ENCODE data around the gene DPP6. TPM values are rescaled to one million over a fixed set of nuclear protein-coding genes. Genes with fewer than 3 reads are reported as not detected.
A peak's percentile ranks its signal among the peaks of the same experiment; 100 is the strongest.
"Not testable (repeated sequence)": the region's sequence is repeated elsewhere in the genome, so short reads cannot be mapped to it uniquely, and the experiment has no call there.

Gene DPP6
- total and polyA plus RNA-seq, 5 donors from 2014 or later = not detected

DNA sequence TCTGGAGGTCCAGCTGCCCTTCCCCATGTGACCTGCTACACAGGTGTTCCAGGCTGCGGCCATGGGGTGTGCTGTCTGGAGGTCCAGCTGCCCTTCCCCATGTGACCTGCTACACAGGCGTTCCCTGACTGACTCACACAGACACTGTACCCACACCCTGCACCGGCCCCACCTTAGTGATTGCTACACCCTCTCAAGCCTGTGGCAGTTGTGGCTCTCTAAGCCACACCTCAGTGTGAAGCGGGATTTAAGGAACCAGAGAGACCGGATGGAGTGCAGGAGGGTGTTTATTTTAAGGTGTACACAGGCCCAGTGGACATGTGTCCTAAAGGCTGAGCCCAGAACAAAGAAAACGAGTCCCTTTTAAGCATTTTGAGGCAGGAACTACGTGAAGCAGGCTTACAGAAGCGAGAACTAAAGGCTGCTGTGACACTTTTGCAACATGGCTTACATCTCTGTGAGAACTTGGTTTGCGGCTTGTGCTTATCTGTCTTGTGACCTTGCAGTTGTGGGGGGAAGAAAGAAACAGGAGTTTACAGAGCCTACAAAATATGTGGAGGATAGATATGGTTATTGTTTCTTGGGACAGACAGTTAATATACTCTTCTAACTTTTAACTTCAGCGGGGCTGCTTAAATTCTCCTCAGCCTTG lies 624.4 kb downstream of the DPP6 start:
- Mint-ChIP-seq H3K27ac (no peak overlapping the region), H3K9me3 (peaks cover 0 to 6% (median 4%) of the 10 kb centered on the region in 7 donors), H3K27me3 (no peaks in the 10 kb centered on the region), H3K4me1 (no peaks in the 10 kb centered on the region), H3K4me3 (no peak overlapping the region), H3K36me3 (no peaks in the 10 kb centered on the region)
- Histone ChIP-seq H3K27ac (ENCODE audit: insufficient read depth, low read length, poor library complexity, severe bottlenecking) (no peak overlapping the region), H3K4me3 (ENCODE audit: low read depth, low read length) (no peak overlapping the region), H3K9me3 (ENCODE audit: control insufficient read depth in 2 of 2, low read length in 2 of 2) (no peaks in the 10 kb centered on the region), H3K36me3 (ENCODE audit: control insufficient read depth, insufficient read depth, low read length) (no peaks in the 10 kb centered on the region), H3K27me3 (ENCODE audit: control insufficient read depth, insufficient read depth, low read length) (no peaks in the 10 kb centered on the region), H3K4me1 (ENCODE audit: control insufficient read depth, insufficient read depth, low read length, poor library complexity, severe bottlenecking) (no peaks in the 10 kb centered on the region)
- ATAC-seq (ENCODE audit: low read depth in 2 of 2) (no peak), DNase-seq (no peak)

DNA sequence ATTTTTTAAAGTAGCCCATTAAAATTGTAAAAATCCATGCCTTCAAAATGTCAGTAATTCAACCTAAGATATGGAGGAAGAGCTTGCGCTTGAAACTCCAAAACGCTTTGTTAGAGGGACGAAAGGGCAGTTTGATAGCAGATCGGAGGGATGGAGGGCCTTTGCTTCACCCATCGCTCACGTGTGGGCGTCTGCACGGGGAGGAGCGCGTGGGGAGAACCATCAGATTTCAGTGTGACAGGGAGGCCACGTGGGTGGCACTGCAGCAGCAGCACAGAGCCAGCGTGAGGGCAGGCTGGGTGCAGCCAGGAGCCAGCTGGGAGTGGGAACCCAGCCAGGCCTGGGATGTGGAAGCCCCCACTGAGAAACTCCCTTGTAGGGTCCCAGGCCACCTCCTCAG lies 625.3 kb downstream of the DPP6 start:
- Histone ChIP-seq H3K4me3 (ENCODE audit: low read depth, low read length) (no peak overlapping the region), H3K27me3 (ENCODE audit: control insufficient read depth, insufficient read depth, low read length) (no peaks in the 10 kb centered on the region), H3K4me1 (ENCODE audit: control insufficient read depth, insufficient read depth, low read length, poor library complexity, severe bottlenecking) (no peaks in the 10 kb centered on the region), H3K27ac (ENCODE audit: insufficient read depth, low read length, poor library complexity, severe bottlenecking) (no peak overlapping the region), H3K36me3 (ENCODE audit: control insufficient read depth, insufficient read depth, low read length) (no peaks in the 10 kb centered on the region), H3K9me3 (ENCODE audit: control insufficient read depth in 2 of 2, low read length in 2 of 2) (no peaks in the 10 kb centered on the region)
- Mint-ChIP-seq H3K4me1 (no peaks in the 10 kb centered on the region), H3K36me3 (no peaks in the 10 kb centered on the region), H3K27me3 (no peaks in the 10 kb centered on the region), H3K9me3 (peaks cover 0 to 6% (median 4%) of the 10 kb centered on the region in 7 donors), H3K27ac (no peak overlapping the region), H3K4me3 (no peak overlapping the region)
- DNase-seq (no peak), ATAC-seq (ENCODE audit: low read depth in 2 of 2) (no peak)

DNA sequence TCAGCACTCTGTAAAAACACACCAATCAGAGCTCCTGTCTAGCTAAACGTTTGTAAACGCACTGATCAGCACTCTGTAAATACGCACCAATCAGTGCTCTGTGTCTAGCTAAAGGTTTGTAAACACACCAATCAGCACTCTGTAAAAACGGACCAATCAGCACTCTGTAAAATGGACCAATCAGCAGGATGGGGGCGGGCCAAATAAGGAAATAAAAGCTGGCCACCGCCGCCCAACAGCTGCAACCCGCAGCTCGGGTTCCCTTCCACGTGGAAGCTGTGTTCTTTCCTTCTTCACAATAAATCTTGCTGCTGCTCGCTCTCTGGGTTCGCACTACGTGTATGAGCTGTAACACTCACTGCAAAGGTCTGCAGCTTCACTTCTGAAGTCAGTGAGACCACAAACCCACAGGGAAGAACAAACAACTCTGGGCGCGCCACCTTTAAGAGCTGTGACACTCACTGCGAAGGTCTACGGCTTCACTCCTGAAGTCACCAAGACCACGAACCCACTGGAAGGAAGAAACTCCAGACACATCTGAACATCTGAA lies 625.9 kb downstream of the DPP6 start:
- not testable (repeated sequence) for H3K4me1 Mint-ChIP-seq; H3K27ac Mint-ChIP-seq; H3K4me1 ChIP-seq (ENCODE audit: control insufficient read depth, insufficient read depth, low read length, poor library complexity, severe bottlenecking); H3K36me3 ChIP-seq (ENCODE audit: control insufficient read depth, insufficient read depth, low read length); DNase-seq; H3K4me3 ChIP-seq (ENCODE audit: low read depth, low read length); H3K27me3 Mint-ChIP-seq; H3K4me3 Mint-ChIP-seq; H3K27me3 ChIP-seq (ENCODE audit: control insufficient read depth, insufficient read depth, low read length); H3K9me3 Mint-ChIP-seq; H3K36me3 Mint-ChIP-seq; H3K27ac ChIP-seq (ENCODE audit: insufficient read depth, low read length, poor library complexity, severe bottlenecking); H3K9me3 ChIP-seq (ENCODE audit: control insufficient read depth in 2 of 2, low read length in 2 of 2); ATAC-seq (ENCODE audit: low read depth in 2 of 2)

DNA sequence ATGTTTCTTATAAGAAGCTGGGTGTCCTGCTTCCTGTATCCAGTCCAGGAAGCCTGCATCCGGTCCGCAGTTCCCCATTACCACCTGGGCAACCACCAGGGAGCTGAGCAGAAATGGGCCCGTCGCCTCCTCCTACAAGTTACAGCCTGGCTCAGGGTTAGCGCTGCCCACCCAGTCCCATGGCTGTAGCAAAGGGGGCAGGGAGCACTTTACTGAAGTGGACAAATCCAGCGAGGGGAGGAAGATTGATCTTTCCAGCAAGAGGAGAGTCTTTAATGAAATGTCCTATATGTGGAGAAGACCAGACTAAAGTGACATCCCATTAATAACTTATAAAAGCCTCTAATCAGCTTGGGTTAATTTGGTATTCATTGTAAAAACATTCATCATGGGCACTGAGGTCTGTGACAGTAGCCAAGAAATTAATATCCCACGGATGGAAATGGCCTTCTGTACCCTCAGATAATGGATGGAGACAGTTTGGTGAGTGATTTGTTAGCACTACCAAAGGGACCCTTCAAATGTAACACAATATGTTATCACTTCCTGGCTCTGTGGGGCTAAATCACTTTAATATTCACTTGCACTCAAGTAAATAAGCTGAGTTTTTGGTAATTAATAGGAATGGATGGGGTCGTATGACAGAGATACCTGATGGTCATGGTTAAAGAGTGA lies 627.3 kb downstream of the DPP6 start:
- ATAC-seq (ENCODE audit: low read depth in 2 of 2) = no peak
- Mint-ChIP-seq H3K9me3 (peaks cover 0 to 5% (median 3%) of the 10 kb centered on the region in 7 donors), H3K27ac (peak overlapping the region in 1 of 3 donors; percentile 67), H3K27me3 (no peaks in the 10 kb centered on the region), H3K4me3 (no peak overlapping the region), H3K36me3 (no peaks in the 10 kb centered on the region), H3K4me1 (no peaks in the 10 kb centered on the region)
- H3K36me3 ChIP-seq (ENCODE audit: control insufficient read depth, insufficient read depth, low read length) = no peaks in the 10 kb centered on the region
- H3K27me3 ChIP-seq (ENCODE audit: control insufficient read depth, insufficient read depth, low read length) = no peaks in the 10 kb centered on the region
- H3K4me1 ChIP-seq (ENCODE audit: control insufficient read depth, insufficient read depth, low read length, poor library complexity, severe bottlenecking) = no peaks in the 10 kb centered on the region
- no peak overlapping the region for H3K4me3 ChIP-seq (ENCODE audit: low read depth, low read length)
- H3K9me3 ChIP-seq (ENCODE audit: control insufficient read depth in 2 of 2, low read length in 2 of 2) = no peaks in the 10 kb centered on the region
- no peak overlapping the region for H3K27ac ChIP-seq (ENCODE audit: insufficient read depth, low read length, poor library complexity, severe bottlenecking)
- no peak for DNase-seq

DNA sequence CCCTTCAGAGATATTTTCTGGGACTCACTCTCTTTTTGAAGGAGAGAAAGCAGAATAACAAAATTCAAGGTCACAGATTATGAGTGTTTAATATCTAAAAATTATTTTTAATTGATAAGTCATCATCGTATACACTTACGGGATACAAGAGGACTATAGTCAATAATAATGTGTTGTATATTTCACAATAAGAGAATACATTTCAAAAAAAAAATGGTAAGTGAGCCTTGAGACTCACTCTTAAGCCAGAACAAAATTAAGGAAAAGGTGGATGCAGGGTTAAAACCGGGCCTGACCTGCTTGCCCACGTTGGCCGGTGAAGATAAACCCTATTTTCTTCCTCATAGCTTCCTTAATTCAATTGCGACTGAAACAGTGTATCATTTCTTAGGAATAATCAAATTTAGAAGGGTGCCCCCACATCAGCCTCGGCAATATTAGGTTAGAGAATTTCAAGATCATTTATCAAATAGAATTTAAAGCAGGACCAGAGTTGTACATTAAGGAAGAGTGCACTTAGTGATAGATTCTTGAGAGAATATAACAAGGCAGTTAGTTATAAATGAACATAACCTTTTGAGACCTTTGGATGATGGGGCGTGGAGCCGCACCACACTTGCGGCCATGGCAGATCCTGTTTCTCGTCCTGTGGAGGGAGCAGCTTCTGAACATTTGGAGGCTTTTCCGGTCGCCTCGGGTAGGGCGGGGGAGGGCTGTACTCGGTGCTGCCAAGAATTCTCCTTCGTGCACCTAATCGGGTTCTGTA lies 628.9 kb downstream of the DPP6 start:
- Mint-ChIP-seq H3K27ac (no peak overlapping the region), H3K27me3 (no peaks in the 10 kb centered on the region), H3K36me3 (no peaks in the 10 kb centered on the region), H3K9me3 (peaks cover 0 to 5% (median 0%) of the 10 kb centered on the region in 7 donors), H3K4me1 (no peaks in the 10 kb centered on the region), H3K4me3 (no peak overlapping the region)
- Histone ChIP-seq H3K27ac (ENCODE audit: insufficient read depth, low read length, poor library complexity, severe bottlenecking) (no peak overlapping the region), H3K4me3 (ENCODE audit: low read depth, low read length) (no peak overlapping the region), H3K4me1 (ENCODE audit: control insufficient read depth, insufficient read depth, low read length, poor library complexity, severe bottlenecking) (no peaks in the 10 kb centered on the region), H3K27me3 (ENCODE audit: control insufficient read depth, insufficient read depth, low read length) (no peaks in the 10 kb centered on the region), H3K36me3 (ENCODE audit: control insufficient read depth, insufficient read depth, low read length) (no peaks in the 10 kb centered on the region), H3K9me3 (ENCODE audit: control insufficient read depth in 2 of 2, low read length in 2 of 2) (no peaks in the 10 kb centered on the region)
- DNase-seq = no peak
- ATAC-seq (ENCODE audit: low read depth in 2 of 2) = no peak

DNA sequence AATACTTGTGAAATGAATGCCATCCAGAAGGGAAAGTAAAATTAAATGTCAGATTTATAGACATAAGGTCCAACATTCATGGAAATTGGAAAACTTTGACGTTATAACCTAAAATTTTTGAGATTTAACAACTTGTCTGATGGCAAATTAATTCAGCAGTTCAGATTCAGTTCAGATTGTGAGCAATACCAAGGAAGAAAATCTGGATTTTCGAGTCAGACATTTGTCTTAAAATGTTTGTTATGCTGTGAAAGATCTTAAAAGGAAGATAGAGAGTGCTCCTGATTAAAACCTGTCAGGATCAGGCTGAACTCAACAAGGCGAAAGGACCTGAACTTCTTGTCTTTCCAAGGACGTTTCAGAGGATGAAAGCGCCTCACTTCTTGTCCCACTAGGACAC lies 629.8 kb downstream of the DPP6 start:
- H3K9me3 Mint-ChIP-seq = peaks cover 0 to 6% (median 0%) of the 10 kb centered on the region in 7 donors
- H3K27me3 ChIP-seq (ENCODE audit: control insufficient read depth, insufficient read depth, low read length) = no peaks in the 10 kb centered on the region
- no peaks in the 10 kb centered on the region for H3K9me3 ChIP-seq (ENCODE audit: control insufficient read depth in 2 of 2, low read length in 2 of 2)
- no peaks in the 10 kb centered on the region for H3K4me1 ChIP-seq (ENCODE audit: control insufficient read depth, insufficient read depth, low read length, poor library complexity, severe bottlenecking)
- H3K4me1 Mint-ChIP-seq = no peaks in the 10 kb centered on the region
- ATAC-seq (ENCODE audit: low read depth in 2 of 2) (no peak), DNase-seq (no peak)
- no peak overlapping the region for H3K27ac Mint-ChIP-seq
- H3K4me3 ChIP-seq (ENCODE audit: low read depth, low read length) = no peak overlapping the region
- H3K27me3 Mint-ChIP-seq = no peaks in the 10 kb centered on the region
- H3K27ac ChIP-seq (ENCODE audit: insufficient read depth, low read length, poor library complexity, severe bottlenecking) = no peak overlapping the region
- H3K36me3 ChIP-seq (ENCODE audit: control insufficient read depth, insufficient read depth, low read length) = no peaks in the 10 kb centered on the region
- no peak overlapping the region for H3K4me3 Mint-ChIP-seq
- H3K36me3 Mint-ChIP-seq = no peaks in the 10 kb centered on the region

DNA sequence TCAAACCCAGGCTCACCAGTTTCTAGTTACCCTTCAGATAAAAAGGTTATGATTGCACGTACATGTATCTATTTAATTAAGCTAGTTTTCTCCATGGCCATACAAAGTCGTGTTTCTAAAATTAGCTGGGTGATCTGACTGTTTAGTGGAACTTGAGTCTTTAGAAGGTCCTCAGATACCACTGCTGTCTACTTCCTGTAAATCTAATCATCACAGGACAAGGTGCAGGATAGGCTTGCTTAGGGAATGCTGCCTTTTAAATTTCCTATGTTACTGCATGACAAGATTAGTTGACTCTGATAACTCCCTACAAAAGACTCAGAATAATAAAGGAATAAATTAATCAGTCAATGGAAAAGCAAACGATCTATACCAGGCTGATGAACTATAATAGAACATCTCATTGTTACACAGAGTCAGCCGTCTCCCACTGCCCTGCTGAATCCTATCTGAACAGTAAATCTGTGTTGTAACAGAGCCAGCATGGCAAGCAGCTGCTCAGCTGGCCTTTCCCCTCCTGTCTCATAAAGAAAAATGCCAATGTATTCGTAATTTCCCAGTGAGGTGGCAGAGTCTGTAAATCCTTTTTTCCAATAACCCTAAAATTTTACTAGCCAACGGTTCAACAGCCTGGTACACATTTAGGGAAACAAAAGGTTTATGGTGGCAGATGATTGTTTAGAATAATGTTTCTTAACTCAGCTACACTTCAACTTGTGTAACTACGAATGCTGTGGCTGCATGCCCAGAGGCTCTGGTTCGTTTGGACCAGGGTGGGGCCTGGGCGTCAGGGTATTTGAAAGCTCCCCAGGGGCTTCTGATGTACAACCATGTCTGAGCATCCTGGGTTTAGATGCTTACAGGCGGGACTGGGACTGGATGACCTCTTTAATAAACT lies 632.7 kb downstream of the DPP6 start:
- no peaks in the 10 kb centered on the region for H3K4me1 ChIP-seq (ENCODE audit: control insufficient read depth, insufficient read depth, low read length, poor library complexity, severe bottlenecking)
- H3K27me3 ChIP-seq (ENCODE audit: control insufficient read depth, insufficient read depth, low read length) = no peaks in the 10 kb centered on the region
- Mint-ChIP-seq H3K27me3 (no peaks in the 10 kb centered on the region), H3K4me1 (no peaks in the 10 kb centered on the region), H3K4me3 (peak overlapping the region in 1 of 4 donors; percentile 55), H3K27ac (no peak overlapping the region), H3K9me3 (peaks cover 0 to 8% (median 0%) of the 10 kb centered on the region in 7 donors), H3K36me3 (no peaks in the 10 kb centered on the region)
- no peaks in the 10 kb centered on the region for H3K9me3 ChIP-seq (ENCODE audit: control insufficient read depth in 2 of 2, low read length in 2 of 2)
- no peak for ATAC-seq (ENCODE audit: low read depth in 2 of 2)
- no peak overlapping the region for H3K27ac ChIP-seq (ENCODE audit: insufficient read depth, low read length, poor library complexity, severe bottlenecking)
- no peak for DNase-seq
- no peak overlapping the region for H3K4me3 ChIP-seq (ENCODE audit: low read depth, low read length)
- no peaks in the 10 kb centered on the region for H3K36me3 ChIP-seq (ENCODE audit: control insufficient read depth, insufficient read depth, low read length)
